Gastroesophageal sphincter (tissue), 4 donors: ENCODE measurements around the gene PXT1. TPM values are rescaled to one million over a fixed set of nuclear protein-coding genes. Genes with fewer than 3 reads are reported as not detected.
"Not testable (repeated sequence)": the region's sequence is repeated elsewhere in the genome, so short reads cannot be mapped to it uniquely, and the experiment has no call there.

Experiments
- ATAC-seq: fragments of 150-250 bp; one replicate; pipeline ENCODE4 v1.9.1; 2016; ENCODE audit warnings: mild to moderate bottlenecking, moderate library complexity
- H3K27ac ChIP-seq, 4 donors: fragments of 200-600 bp; sonication (generic) in 3 of 4; 1 replicate in 3 of 4; 2 replicates in 1 of 4; pipeline ENCODE4 v1.5.1; 2016 to 2019
- H3K27me3 ChIP-seq: fragments of 200-600 bp; sonication (generic); one replicate; pipeline ENCODE4 v1.5.1; 2019
- H3K36me3 ChIP-seq, 2 donors: fragments of 200-600 bp; sonication (generic); one replicate each; pipeline ENCODE4 v1.5.1; 2019; ENCODE audit warnings: control low read depth in 1 of 2
- H3K4me1 ChIP-seq, 3 donors: fragments of 200-600 bp; sonication (generic); 1 replicate in 2 of 3; 2 replicates in 1 of 3; pipeline ENCODE4 v1.5.1; 2016 to 2019; ENCODE audit warnings: control low read depth in 2 of 3
- H3K4me3 ChIP-seq, 2 donors: fragments of 200-600 bp; sonication (generic); one replicate each; pipeline ENCODE4 v1.5.1; 2019; ENCODE audit warnings: mild to moderate bottlenecking in 1 of 2, moderate library complexity in 1 of 2
- H3K9me3 ChIP-seq, 3 donors: fragments of 200-600 bp; sonication (generic); one replicate each; pipeline ENCODE4 v1.5.1; 2017 to 2019; ENCODE audit warnings: control low read depth in 2 of 3
- CTCF ChIP-seq, 4 experiments: fragments of 200-600 bp in 2 of 4; fragments of 450-650 bp in 2 of 4; sonication (generic) in 1 of 4; IDR thresholded peaks; one replicate each; pipeline ENCODE4 v1.5.1; 2017 to 2019; ENCODE audit warnings: antibody characterized with exemption in 4 of 4, mild to moderate bottlenecking in 2 of 4, moderate library complexity in 2 of 4
- EP300 ChIP-seq: sonication (generic); formaldehyde crosslinking; IDR thresholded peaks from one replicate; pipeline ENCODE4 v1.6.1; 2017; ENCODE audit warnings: antibody characterized with exemption, mild to moderate bottlenecking
- POLR2A ChIP-seq, 2 donors: fragments of 450-650 bp; IDR thresholded peaks; one replicate each; pipeline ENCODE4 v1.6.1; 2017; ENCODE audit warnings: antibody characterized with exemption in 2 of 2, mild to moderate bottlenecking in 2 of 2, moderate library complexity in 1 of 2
- POLR2AphosphoS5 ChIP-seq: sonication (generic); formaldehyde crosslinking; IDR thresholded peaks from one replicate; pipeline ENCODE4 v1.6.1; 2017; ENCODE audit warnings: antibody characterized with exemption
- WGBS, 2 donors: methylation state at CpG; one replicate each; pipeline ENCODE4 v1.1.5; 2018; ENCODE audit warnings: low coverage in 1 of 2; 5-methylcytosine and 5-hydroxymethylcytosine counted together
- total RNA-seq, 4 donors: library from RNA; depleted of rRNA; stranded (reverse); fragments of >200 nt; gene quantifications; one replicate each; pipeline ENCODE4 v1.1.0, GENCODE V29; 2016

PXT1 gene
- total RNA-seq, 4 donors from 2014 or later = 2.0 TPM; not detected in 3

- no peak for TF ChIP-seq CTCF (IDR thresholded peaks at IDR 0.05)
- Histone ChIP-seq H3K36me3 (no peaks in the 10 kb centered on the region), H3K27ac (no peak overlapping the region), H3K4me1 (no peaks in the 10 kb centered on the region), H3K9me3 (no peaks in the 10 kb centered on the region), H3K4me3 (no peak overlapping the region), H3K27me3 (no peaks in the 10 kb centered on the region)
- 86 to 95% methylated on average over 4 to 7 of the region's 14 CpGs for WGBS, 2 donors
- no peak for ATAC-seq
These were observed 73.5 kb downstream of the PXT1 start for GRCh38 chr6:36368921-36369865.

DNA sequence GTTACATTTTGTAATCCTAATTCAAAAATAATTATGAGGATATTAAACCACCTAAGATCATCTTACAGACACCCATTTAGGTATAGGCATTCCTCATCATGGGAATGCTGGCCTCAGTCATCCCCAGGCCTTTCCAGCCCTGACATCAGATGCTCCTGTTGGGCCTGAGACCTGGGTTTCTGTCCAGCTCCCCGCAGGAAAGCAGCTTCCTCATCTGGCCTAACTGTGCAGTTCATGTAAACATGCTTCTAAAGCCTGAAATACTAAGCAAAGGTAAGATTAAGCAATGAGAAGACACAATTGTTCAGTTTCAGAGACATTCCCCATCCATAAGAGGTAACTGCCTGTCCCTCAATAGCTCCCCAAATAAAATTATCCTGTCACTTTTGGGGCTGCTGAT, 74.2 kb downstream of the PXT1 start:
- WGBS, 2 donors = no CpG with 5 or more reads among the region's 1 CpG
- TF ChIP-seq EP300 (no peak), POLR2A (IDR thresholded peaks at IDR 0.05) (no peak), POLR2AphosphoS5 (no peak), CTCF (IDR thresholded peaks at IDR 0.05) (no peak)
- Histone ChIP-seq H3K27ac (no peak overlapping the region), H3K9me3 (no peaks in the 10 kb centered on the region), H3K27me3 (no peaks in the 10 kb centered on the region), H3K4me1 (no peaks in the 10 kb centered on the region), H3K36me3 (no peaks in the 10 kb centered on the region), H3K4me3 (no peak overlapping the region)
- ATAC-seq = no peak

DNA sequence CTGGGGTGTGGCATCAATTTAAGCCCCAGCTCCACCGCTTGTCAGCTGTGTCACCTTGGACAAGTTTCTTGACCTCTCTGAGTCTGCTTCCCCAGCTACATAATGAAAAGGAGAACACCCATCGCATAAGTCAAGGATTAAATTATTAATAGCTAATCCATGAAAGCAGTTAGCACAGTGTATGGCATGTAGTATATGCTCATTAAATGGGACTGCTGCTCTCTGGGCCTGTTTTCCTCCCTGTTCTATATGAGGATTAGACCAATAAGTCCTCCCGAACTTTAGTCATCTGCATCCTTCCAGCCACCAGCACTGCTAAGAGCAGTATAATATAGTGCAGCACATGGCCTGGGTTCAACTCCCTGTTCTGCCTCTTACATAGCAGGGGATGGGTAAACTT, 74.9 kb downstream of the PXT1 start:
- Histone ChIP-seq H3K9me3 (no peaks in the 10 kb centered on the region), H3K4me3 (no peak overlapping the region), H3K36me3 (no peaks in the 10 kb centered on the region), H3K27me3 (no peaks in the 10 kb centered on the region), H3K27ac (no peak overlapping the region), H3K4me1 (no peaks in the 10 kb centered on the region)
- ATAC-seq = no peak
- TF ChIP-seq EP300 (no peak), POLR2AphosphoS5 (no peak), POLR2A (IDR thresholded peaks at IDR 0.05) (no peak), CTCF (IDR thresholded peaks at IDR 0.05) (no peak)
- WGBS, 2 donors = 94 to 100% methylated on average over 1 to 2 of the region's 3 CpGs

- 0 to 100% methylated on average over 1 of the region's 19 CpGs for WGBS, 2 donors
- H3K27me3 ChIP-seq = no peaks in the 10 kb centered on the region
- no peak for TF ChIP-seq POLR2AphosphoS5
- TF ChIP-seq POLR2A (IDR thresholded peaks at IDR 0.05) = no peak
- TF ChIP-seq EP300 = no peak
- TF ChIP-seq CTCF (IDR thresholded peaks at IDR 0.05) = no peak
These were observed 77.8 kb downstream of the PXT1 start for GRCh38 chr6:36364669-36365479.

GRCh38 chr6:36364061-36364635, 78.5 kb downstream of the PXT1 start:
- not testable (repeated sequence) for ATAC-seq, H3K27me3 ChIP-seq

More at GRCh38 chr6:36364669-36365479, 77.8 kb downstream of the PXT1 start:
- ATAC-seq = no peak
- no peak overlapping the region for H3K27ac ChIP-seq
- H3K9me3 ChIP-seq = no peaks in the 10 kb centered on the region
- no peaks in the 10 kb centered on the region for H3K36me3 ChIP-seq
- H3K4me1 ChIP-seq = peaks cover 0 to 8% (median 0%) of the 10 kb centered on the region in 3 donors
- H3K4me3 ChIP-seq = no peak overlapping the region

GRCh38 chr6:36363371-36363752, 79.3 kb downstream of the PXT1 start:
- H3K9me3 ChIP-seq, H3K4me3 ChIP-seq, H3K36me3 ChIP-seq, H3K27me3 ChIP-seq, H3K27ac ChIP-seq, ATAC-seq: not testable (repeated sequence)
- peaks cover 0 to 19% (median 0%) of the 10 kb centered on the region in 3 donors for H3K4me1 ChIP-seq
- WGBS, 2 donors = no CpG with 5 or more reads among the region's 13 CpGs

More at GRCh38 chr6:36364061-36364635, 78.5 kb downstream of the PXT1 start:
- H3K4me1 ChIP-seq = peaks cover 0 to 12% (median 0%) of the 10 kb centered on the region in 3 donors
- H3K36me3 ChIP-seq, H3K4me3 ChIP-seq, H3K9me3 ChIP-seq, H3K27ac ChIP-seq: not testable (repeated sequence)
- WGBS, 2 donors = no CpG with 5 or more reads among the region's 34 CpGs
